Thyroid gland (tissue), 4 donors: ENCODE data around the gene TMEM117. TPM values are rescaled to one million over a fixed set of nuclear protein-coding genes. Genes with fewer than 3 reads are reported as not detected.
A peak's percentile ranks its signal among the peaks of the same experiment; 100 is the strongest.

Experiments
- DNase-seq, 2 donors: peaks; one replicate each; pipeline ENCODE4 v3.0.0-alpha.2; 2019
- H3K27ac ChIP-seq, 3 donors: fragments of 200-600 bp; sonication (generic); 1 replicate in 2 of 3; 2 replicates in 1 of 3; pipeline ENCODE4 v1.5.1; 2016 to 2019; ENCODE audit warnings: mild to moderate bottlenecking in 1 of 3, moderate library complexity in 1 of 3
- H3K27me3 ChIP-seq: fragments of 200-600 bp; sonication (generic); one replicate; pipeline ENCODE4 v1.5.1; 2019
- H3K36me3 ChIP-seq, 2 donors: fragments of 200-600 bp; sonication (generic); one replicate each; pipeline ENCODE4 v1.5.1; 2016 to 2019
- H3K4me1 ChIP-seq, 2 donors: fragments of 200-600 bp; sonication (generic); one replicate each; pipeline ENCODE4 v1.5.1; 2017 to 2019
- H3K4me3 ChIP-seq, 3 donors: fragments of 200-600 bp; sonication (generic); replicated peaks in 1 of 3; 1 replicate in 2 of 3; 2 replicates in 1 of 3; pipeline ENCODE4 v1.5.1; 2016; ENCODE audit warnings: mild to moderate bottlenecking in 1 of 3
- H3K9me3 ChIP-seq: fragments of 200-600 bp; sonication (generic); one replicate; pipeline ENCODE4 v1.5.1; 2017
- CTCF ChIP-seq, 6 experiments: fragments of 200-600 bp in 3 of 6; fragments of 450-650 bp in 3 of 6; sonication (generic) in 3 of 6; IDR thresholded peaks; one replicate each; pipeline ENCODE4 v1.5.1; 2016 to 2019; ENCODE audit warnings: antibody characterized with exemption in 6 of 6, mild to moderate bottlenecking in 2 of 6, inconsistent platforms in 1 of 6, moderate library complexity in 1 of 6
- POLR2A ChIP-seq, 2 donors: fragments of 450-650 bp; IDR thresholded peaks; one replicate each; pipeline ENCODE4 v1.6.1; 2017; ENCODE audit warnings: antibody characterized with exemption in 2 of 2, mild to moderate bottlenecking in 2 of 2, moderate library complexity in 1 of 2
- WGBS, 2 donors: methylation state at CpG; one replicate each; pipeline ENCODE4 v1.1.5; 2017; 5-methylcytosine and 5-hydroxymethylcytosine counted together
- intact Hi-C: fragments of 100-400 bp; cut with DNase I; formaldehyde crosslinking; loops from one replicate; pipeline ENCODE4 v1.15.1; 2023
- total RNA-seq, 4 donors: library from RNA; depleted of rRNA; stranded (reverse); fragments of >200 nt; gene quantifications; one replicate each; pipeline ENCODE4 v1.2.3, GENCODE V29; 2016

TMEM117 gene
- total RNA-seq, 4 donors from 2014 or later, result 18.9 to 32.4 (median 24.7) TPM

GRCh38 chr12:43982544-43982943 lies 146.7 kb downstream of the TMEM117 start:
- intact Hi-C loops, result no loop called here
- no peak for DNase-seq
- Histone ChIP-seq H3K4me3 (no peak overlapping the region), H3K27ac (no peak overlapping the region), H3K36me3 (no peaks in the 10 kb centered on the region), H3K27me3 (no peaks in the 10 kb centered on the region), H3K9me3 (no peaks in the 10 kb centered on the region), H3K4me1 (peaks cover 6 to 10% of the 10 kb centered on the region in 2 donors)
- 87 to 88% methylated on average over 2 of the region's 2 CpGs for WGBS, 2 donors
- TF ChIP-seq CTCF (IDR thresholded peaks at IDR 0.05) (no peak), POLR2A (IDR thresholded peaks at IDR 0.05) (no peak)

- Histone ChIP-seq H3K36me3 (no peaks in the 10 kb centered on the region), H3K9me3 (no peaks in the 10 kb centered on the region), H3K27ac (no peak overlapping the region), H3K4me3 (no peak overlapping the region), H3K27me3 (no peaks in the 10 kb centered on the region), H3K4me1 (peaks cover 6 to 10% of the 10 kb centered on the region in 2 donors)
- no peak for DNase-seq
- TF ChIP-seq CTCF (IDR thresholded peaks at IDR 0.05), result no peak
- TF ChIP-seq POLR2A (IDR thresholded peaks at IDR 0.05), result no peak
- intact Hi-C loops, result no loop called here
- WGBS, 2 donors, result 71 to 72% methylated on average over 5 of the region's 5 CpGs
Measured at GRCh38 chr12:43988838-43989560, 153.1 kb downstream of the TMEM117 start.

GRCh38 chr12:43992856-43993255 lies 157.0 kb downstream of the TMEM117 start:
- H3K9me3 ChIP-seq, result no peaks in the 10 kb centered on the region
- no peak for TF ChIP-seq CTCF (IDR thresholded peaks at IDR 0.05)
- no peak for TF ChIP-seq POLR2A (IDR thresholded peaks at IDR 0.05)
- H3K36me3 ChIP-seq, result no peaks in the 10 kb centered on the region
- no peaks in the 10 kb centered on the region for H3K4me1 ChIP-seq
- no peak for DNase-seq
- no peaks in the 10 kb centered on the region for H3K27me3 ChIP-seq
- H3K27ac ChIP-seq, result no peak overlapping the region
- no peak overlapping the region for H3K4me3 ChIP-seq
- intact Hi-C loops, result no loop called here

- H3K36me3 ChIP-seq, result no peaks in the 10 kb centered on the region
- H3K4me1 ChIP-seq, result no peaks in the 10 kb centered on the region
- H3K27me3 ChIP-seq, result no peaks in the 10 kb centered on the region
- intact Hi-C loops, result no loop called here
- H3K27ac ChIP-seq, result no peak overlapping the region
- H3K9me3 ChIP-seq, result no peaks in the 10 kb centered on the region
- DNase-seq, result peak; percentile 16 to 20
- WGBS, 2 donors, result 79 to 86% methylated on average over 5 of the region's 5 CpGs
- TF ChIP-seq POLR2A (IDR thresholded peaks at IDR 0.05) (no peak), CTCF (IDR thresholded peaks at IDR 0.05) (peak in 3 of 6 experiments; percentile 14 to 58 (median 26))
- no peak overlapping the region for H3K4me3 ChIP-seq
Measured at GRCh38 chr12:44000309-44000952, 164.6 kb downstream of the TMEM117 start.

- H3K27ac ChIP-seq, result no peak overlapping the region
- WGBS, 2 donors, result 86 to 100% methylated on average over 2 of the region's 2 CpGs
- no peak overlapping the region for H3K4me3 ChIP-seq
- H3K9me3 ChIP-seq, result no peaks in the 10 kb centered on the region
- H3K36me3 ChIP-seq, result no peaks in the 10 kb centered on the region
- TF ChIP-seq POLR2A (IDR thresholded peaks at IDR 0.05) (no peak), CTCF (IDR thresholded peaks at IDR 0.05) (no peak)
- no peaks in the 10 kb centered on the region for H3K27me3 ChIP-seq
- intact Hi-C loops, result no loop called here
- H3K4me1 ChIP-seq, result no peaks in the 10 kb centered on the region
- no peak for DNase-seq
Measured at GRCh38 chr12:44002607-44003006, 166.7 kb downstream of the TMEM117 start.
